ENCODE data around the gene APOA5.

GRCh38 chr11:116788534-116788933 lies 3.1 kb downstream of the APOA5 start:
- TF ChIP-seq CTCF (IDR thresholded peaks at IDR 0.05) (no peak), EZH2phosphoT487 (IDR thresholded peaks at IDR 0.05) (no peak)

Measured in neural progenitor cell (in vitro differentiated cells).